ENCODE results near the gene HOXA9. TPM values are rescaled to one million over a fixed set of nuclear protein-coding genes. Genes with fewer than 3 reads are reported as not detected.

Gene HOXA9
- total and polyA plus RNA-seq, 4 donors: 0.02 to 0.70 TPM; not detected in 2

- Histone ChIP-seq H3K36me3 (ENCODE audit: control insufficient read depth in 4 of 4, insufficient read depth in 3 of 4, low read depth in 1 of 4, low read length in 3 of 4) (no peaks in the 10 kb centered on the region), H3K27ac (ENCODE audit: low read depth in 1 of 2, low read length in 2 of 2) (no peak overlapping the region), H3K9ac (ENCODE audit: low read depth in 1 of 2, low read length in 2 of 2) (no peak overlapping the region), H3K4me1 (ENCODE audit: control insufficient read depth in 4 of 4, insufficient read depth in 4 of 4, low read length in 3 of 4) (peaks cover 4 to 16% (median 9%) of the 10 kb centered on the region in 4 donors), H3K4me3 (ENCODE audit: low read depth in 1 of 3, low read length in 3 of 3) (no peak overlapping the region), H3K27me3 (ENCODE audit: control insufficient read depth in 4 of 4, insufficient read depth in 4 of 4, low read length in 3 of 4) (peaks cover 4 to 21% (median 10%) of the 10 kb centered on the region in 4 donors), H3K9me3 (ENCODE audit: control insufficient read depth in 4 of 4, low read length in 3 of 4) (peaks cover 0 to 4% (median 0%) of the 10 kb centered on the region in 4 donors)
- WGBS: 43% methylated on average over 7 of the region's 7 CpGs
- TF ChIP-seq REST (IDR thresholded peaks at IDR 0.05) (no peak), JUND (IDR thresholded peaks at IDR 0.05) (no peak), HNF4G (IDR thresholded peaks at IDR 0.05) (no peak), FOXA2 (IDR thresholded peaks at IDR 0.05) (no peak), YY1 (IDR thresholded peaks at IDR 0.05) (no peak), SP1 (IDR thresholded peaks at IDR 0.05) (no peak), MAX (IDR thresholded peaks at IDR 0.05) (no peak), RAD21 (IDR thresholded peaks at IDR 0.05) (no peak), RXRA (IDR thresholded peaks at IDR 0.05) (no peak), HNF4A (conservative IDR thresholded peaks at IDR 0.05) (no peak), ATF3 (IDR thresholded peaks at IDR 0.05) (no peak), FOXA1 (IDR thresholded peaks at IDR 0.05) (no peak)
- no peak for DNase-seq (ENCODE audit: low spot score)
Measured at GRCh38 chr7:27121684-27122076, 43.7 kb downstream of the HOXA9 start.

GRCh38 chr7:27119412-27119911 lies 45.9 kb downstream of the HOXA9 start:
- Histone ChIP-seq H3K9me3 (ENCODE audit: control insufficient read depth in 4 of 4, low read length in 3 of 4) (peaks cover 0 to 4% (median 0%) of the 10 kb centered on the region in 4 donors), H3K27me3 (ENCODE audit: control insufficient read depth in 4 of 4, insufficient read depth in 4 of 4, low read length in 3 of 4) (peaks cover 4 to 13% (median 7%) of the 10 kb centered on the region in 4 donors), H3K36me3 (ENCODE audit: control insufficient read depth in 4 of 4, insufficient read depth in 3 of 4, low read depth in 1 of 4, low read length in 3 of 4) (no peaks in the 10 kb centered on the region), H3K9ac (ENCODE audit: low read depth in 1 of 2, low read length in 2 of 2) (no peak overlapping the region), H3K4me1 (ENCODE audit: control insufficient read depth in 4 of 4, insufficient read depth in 4 of 4, low read length in 3 of 4) (peaks cover 4 to 17% (median 9%) of the 10 kb centered on the region in 4 donors), H3K27ac (ENCODE audit: low read depth in 1 of 2, low read length in 2 of 2) (no peak overlapping the region), H3K4me3 (ENCODE audit: low read depth in 1 of 3, low read length in 3 of 3) (no peak overlapping the region)
- 42% methylated on average over 1 of the region's 1 CpG for WGBS
- no peak for DNase-seq (ENCODE audit: low spot score)
- TF ChIP-seq REST (IDR thresholded peaks at IDR 0.05) (no peak), YY1 (IDR thresholded peaks at IDR 0.05) (no peak), RXRA (IDR thresholded peaks at IDR 0.05) (no peak), GABPA (IDR thresholded peaks at IDR 0.05 in 1 of 2, conservative IDR thresholded peaks at IDR 0.05 in 1 of 2) (no peak), RAD21 (IDR thresholded peaks at IDR 0.05) (no peak), MAX (IDR thresholded peaks at IDR 0.05) (no peak), CTCF (IDR thresholded peaks at IDR 0.05; ENCODE audit: low read depth, low read length, missing input control) (no peak), NR2F2 (IDR thresholded peaks at IDR 0.05) (no peak), EGR1 (IDR thresholded peaks at IDR 0.05; ENCODE audit: low read depth in 2 of 2) (no peak), FOXA1 (IDR thresholded peaks at IDR 0.05) (no peak), SP1 (IDR thresholded peaks at IDR 0.05) (no peak), TAF1 (conservative IDR thresholded peaks at IDR 0.05) (no peak), ZBTB33 (IDR thresholded peaks at IDR 0.05) (no peak), HNF4G (IDR thresholded peaks at IDR 0.05) (no peak), ATF3 (IDR thresholded peaks at IDR 0.05) (no peak), FOXA2 (IDR thresholded peaks at IDR 0.05) (no peak), HNF4A (conservative IDR thresholded peaks at IDR 0.05) (no peak), JUND (IDR thresholded peaks at IDR 0.05) (no peak)
